ENCODE data around the gene SEMA3A. TPM values are rescaled to one million over a fixed set of nuclear protein-coding genes. Genes with fewer than 3 reads are reported as not detected.
A peak's percentile ranks its signal among the peaks of the same experiment; 100 is the strongest.

Gene SEMA3A
- total RNA-seq, 1 experiment from 2014 or later = 6.3 TPM

DNA sequence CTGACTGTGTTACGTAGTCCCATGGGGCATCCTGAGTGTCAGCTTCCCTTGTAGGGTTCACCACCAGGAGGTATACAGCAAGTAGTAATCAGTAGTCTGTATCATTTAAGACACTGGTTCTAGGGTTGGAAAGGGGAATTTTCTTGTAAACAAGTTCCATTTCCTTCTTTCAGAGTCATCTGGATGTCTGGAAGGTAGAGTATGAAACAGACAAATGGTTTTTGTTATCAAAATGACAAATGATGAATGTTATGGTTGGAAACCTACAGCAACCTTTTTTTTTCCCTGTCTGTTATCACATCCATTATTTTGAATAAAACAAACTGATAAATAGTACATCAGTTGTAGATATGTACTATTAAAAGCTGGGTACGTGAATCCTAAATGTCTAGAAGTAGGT, 19.1 kb downstream of the SEMA3A start:
- CTCF ChIA-PET = no interaction called here
- intact Hi-C loops (cut with micrococcal nuclease; ENCODE audit: unreplicated experiment) = no loop called here

DNA sequence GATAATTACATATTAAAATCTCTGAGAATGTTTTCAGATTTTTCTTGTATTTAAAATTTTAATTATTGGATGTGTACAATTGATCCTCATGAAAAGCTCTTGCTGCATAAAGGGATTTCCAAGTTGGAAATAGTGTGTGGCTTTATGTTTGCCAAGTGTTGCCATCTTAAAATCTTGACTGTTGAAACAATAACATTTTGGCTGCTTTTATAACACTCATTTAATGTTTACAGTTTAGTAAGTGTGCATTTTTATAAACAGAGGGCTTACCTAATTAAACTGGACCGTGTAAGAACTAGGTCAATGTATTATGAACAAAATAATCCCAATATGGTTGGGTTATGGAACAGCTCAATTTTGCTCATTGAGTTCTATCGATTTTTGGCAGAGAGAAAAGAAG, 23.9 kb downstream of the SEMA3A start:
- TF ChIP-seq EZH2 (IDR thresholded peaks at IDR 0.05; ENCODE audit: low read depth) = no peak
- TF ChIP-seq, protein P1, sequence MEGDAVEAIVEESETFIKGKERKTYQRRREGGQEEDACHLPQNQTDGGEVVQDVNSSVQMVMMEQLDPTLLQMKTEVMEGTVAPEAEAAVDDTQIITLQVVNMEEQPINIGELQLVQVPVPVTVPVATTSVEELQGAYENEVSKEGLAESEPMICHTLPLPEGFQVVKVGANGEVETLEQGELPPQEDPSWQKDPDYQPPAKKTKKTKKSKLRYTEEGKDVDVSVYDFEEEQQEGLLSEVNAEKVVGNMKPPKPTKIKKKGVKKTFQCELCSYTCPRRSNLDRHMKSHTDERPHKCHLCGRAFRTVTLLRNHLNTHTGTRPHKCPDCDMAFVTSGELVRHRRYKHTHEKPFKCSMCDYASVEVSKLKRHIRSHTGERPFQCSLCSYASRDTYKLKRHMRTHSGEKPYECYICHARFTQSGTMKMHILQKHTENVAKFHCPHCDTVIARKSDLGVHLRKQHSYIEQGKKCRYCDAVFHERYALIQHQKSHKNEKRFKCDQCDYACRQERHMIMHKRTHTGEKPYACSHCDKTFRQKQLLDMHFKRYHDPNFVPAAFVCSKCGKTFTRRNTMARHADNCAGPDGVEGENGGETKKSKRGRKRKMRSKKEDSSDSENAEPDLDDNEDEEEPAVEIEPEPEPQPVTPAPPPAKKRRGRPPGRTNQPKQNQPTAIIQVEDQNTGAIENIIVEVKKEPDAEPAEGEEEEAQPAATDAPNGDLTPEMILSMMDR (conservative IDR thresholded peaks at IDR 0.05) = no peak
- H4K20me1 ChIP-seq (ENCODE audit: insufficient read depth) = no peaks in the 10 kb centered on the region
- H3K36me3 ChIP-seq (ENCODE audit: low read depth) = no peaks in the 10 kb centered on the region
- CTCF ChIA-PET = no interaction called here
- DNase-seq = no peak
- intact Hi-C loops (cut with micrococcal nuclease; ENCODE audit: unreplicated experiment) = no loop called here
- POLR2A ChIA-PET (ENCODE audit: unreplicated experiment) = interaction anchor here (0.7 kb wide), 1 partner anchor 242 kb away, joined by 4 read pairs; no protein-coding TSS in a partner anchor
- no peaks in the 10 kb centered on the region for H3K79me2 ChIP-seq (ENCODE audit: low read depth)
- no peaks in the 10 kb centered on the region for H3K4me1 ChIP-seq (replicated peaks; ENCODE audit: insufficient read depth)
- no peak overlapping the region for H2AFZ ChIP-seq
- no peaks in the 10 kb centered on the region for H3K9me2 ChIP-seq (ENCODE audit: insufficient read depth)
- no peak overlapping the region for H3K4me3 ChIP-seq
- H3K4me2 ChIP-seq = no peak overlapping the region
- no TSS peak for BruUV-seq (replicated peaks)
- no peak overlapping the region for H3K27ac ChIP-seq
- H3F3A ChIP-seq (ENCODE audit: insufficient read depth, low read depth) = no peaks in the 10 kb centered on the region
- no peaks in the 10 kb centered on the region for H3K27me3 ChIP-seq (ENCODE audit: insufficient read depth, low read depth)
- H3K9me3 ChIP-seq (ENCODE audit: insufficient read depth, low read depth) = no peaks in the 10 kb centered on the region; the same call in 1 of the 2 replicates

More for the DNA sequence above, 19.1 kb downstream of the SEMA3A start:
- H3K4me1 ChIP-seq (replicated peaks; ENCODE audit: insufficient read depth) = no peaks in the 10 kb centered on the region
- no peaks in the 10 kb centered on the region for H3K36me3 ChIP-seq (ENCODE audit: low read depth)
- TF ChIP-seq, protein P1 (conservative IDR thresholded peaks at IDR 0.05) = no peak
- no peak for TF ChIP-seq EZH2 (IDR thresholded peaks at IDR 0.05; ENCODE audit: low read depth)
- no peaks in the 10 kb centered on the region for H3F3A ChIP-seq (ENCODE audit: insufficient read depth, low read depth)
- BruUV-seq (replicated peaks) = no TSS peak
- DNase-seq = no peak
- no peak overlapping the region for H2AFZ ChIP-seq
- no peak overlapping the region for H3K4me3 ChIP-seq
- no peaks in the 10 kb centered on the region; the same call in 1 of the 2 replicates for H3K9me3 ChIP-seq (ENCODE audit: insufficient read depth, low read depth)
- H3K27me3 ChIP-seq (ENCODE audit: insufficient read depth, low read depth) = no peaks in the 10 kb centered on the region
- H3K9me2 ChIP-seq (ENCODE audit: insufficient read depth) = no peaks in the 10 kb centered on the region
- H3K27ac ChIP-seq = no peak overlapping the region
- H3K79me2 ChIP-seq (ENCODE audit: low read depth) = no peaks in the 10 kb centered on the region
- H4K20me1 ChIP-seq (ENCODE audit: insufficient read depth) = no peaks in the 10 kb centered on the region
- H3K4me2 ChIP-seq = no peak overlapping the region
- POLR2A ChIA-PET (ENCODE audit: unreplicated experiment) = interaction anchor here (0.7 kb wide), 1 partner anchor 84 kb away, joined by 4 read pairs; no protein-coding TSS in a partner anchor

DNA sequence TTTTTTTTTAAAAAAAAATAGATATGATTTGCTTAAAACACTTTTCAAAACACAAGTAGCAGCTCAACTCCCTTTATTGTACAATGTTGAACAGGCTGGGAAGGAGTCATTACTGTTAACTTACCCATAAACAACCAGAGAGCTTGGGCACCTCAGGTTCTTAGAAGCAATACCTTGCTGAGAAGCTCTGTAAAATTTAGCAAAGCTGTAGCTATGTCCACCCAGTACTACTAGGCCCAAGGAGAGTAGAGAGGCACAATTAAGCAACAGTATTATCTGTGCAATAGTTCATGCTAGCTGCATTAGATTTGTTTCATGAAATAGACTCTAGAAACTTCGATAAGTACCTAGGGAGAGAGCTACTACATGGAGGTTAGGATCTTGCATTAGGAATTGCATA, 32.0 kb downstream of the SEMA3A start:
- Histone ChIP-seq H4K20me1 (ENCODE audit: insufficient read depth) (no peaks in the 10 kb centered on the region), H2AFZ (peak overlapping the region; percentile 72; the same call in 1 of the 2 replicates), H3K4me1 (replicated peaks; ENCODE audit: insufficient read depth) (no peaks in the 10 kb centered on the region), H3K9me3 (ENCODE audit: insufficient read depth, low read depth) (no peaks in the 10 kb centered on the region), H3K27me3 (ENCODE audit: insufficient read depth, low read depth) (no peaks in the 10 kb centered on the region), H3K4me3 (no peak overlapping the region), H3K4me2 (no peak overlapping the region), H3K27ac (no peak overlapping the region), H3F3A (ENCODE audit: insufficient read depth, low read depth) (no peaks in the 10 kb centered on the region), H3K36me3 (ENCODE audit: low read depth) (no peaks in the 10 kb centered on the region), H3K79me2 (ENCODE audit: low read depth) (no peaks in the 10 kb centered on the region), H3K9me2 (ENCODE audit: insufficient read depth) (no peaks in the 10 kb centered on the region)
- no peak for TF ChIP-seq EZH2 (IDR thresholded peaks at IDR 0.05; ENCODE audit: low read depth)
- TF ChIP-seq, protein P1 (conservative IDR thresholded peaks at IDR 0.05) = no peak
- ChIA-PET CTCF (no interaction called here), POLR2A (ENCODE audit: unreplicated experiment) (interaction anchor here (0.5 to 0.7 kb wide), 2 partner anchors 17 to 402 kb away, joined by 3 read pairs; no protein-coding TSS in a partner anchor)
- intact Hi-C loops (cut with micrococcal nuclease; ENCODE audit: unreplicated experiment) = no loop called here
- BruUV-seq (replicated peaks) = no TSS peak
- DNase-seq = no peak

Data from PC-9 (cell line).